GM18499 (cell line): ENCODE data around the gene SGMS1.
"Not testable (repeated sequence)": the region's sequence is repeated elsewhere in the genome, so short reads cannot be mapped to it uniquely, and the experiment has no call there.

ENCODE experiments used
- ATAC-seq: cut with Tn5 transposase; IDR thresholded peaks from one replicate; pipeline ENCODE4 v1.9.1; 2021; ENCODE audit warnings: moderate number of reproducible peaks; ENCODE audit not compliant: insufficient read depth, unreplicated experiment

The SGMS1 gene

DNA sequence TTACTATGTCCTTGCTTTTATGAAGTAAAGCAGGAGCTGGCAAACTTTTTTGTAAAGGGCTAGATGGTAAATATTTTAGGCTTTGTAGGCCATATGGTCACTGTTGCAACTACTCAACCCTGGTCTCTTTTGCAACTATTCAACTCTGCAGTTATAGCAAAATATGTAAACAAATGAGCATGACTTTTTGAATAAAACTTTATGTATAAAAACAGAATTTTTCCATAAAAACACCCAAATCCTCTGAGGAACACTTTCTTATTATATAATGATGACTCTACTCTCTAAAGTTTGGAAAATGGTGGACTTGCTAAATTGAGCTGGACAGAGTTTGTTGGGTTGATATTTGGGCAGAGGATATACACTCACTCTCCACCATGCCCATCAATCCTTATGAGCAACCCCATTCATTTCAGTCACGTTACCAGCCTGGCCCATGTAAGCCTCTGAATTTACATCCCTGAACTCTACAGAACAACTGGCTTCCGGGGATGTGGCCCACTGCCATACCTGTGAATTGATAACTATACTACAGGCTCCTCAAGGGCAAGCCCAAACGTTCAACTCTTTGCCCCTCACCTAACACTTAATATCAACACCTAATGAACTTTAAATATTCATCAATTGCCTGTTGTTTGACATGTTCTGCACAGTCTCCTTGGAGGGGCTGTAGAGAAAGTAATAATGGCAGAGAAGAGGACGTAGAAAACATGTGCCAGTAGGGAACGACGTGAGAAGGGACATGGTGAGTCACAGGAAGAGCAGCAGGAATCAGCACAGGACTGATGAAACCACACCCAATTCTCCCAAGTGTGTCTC lies 37.6 kb downstream of the SGMS1 start:
- no peak for ATAC-seq

DNA sequence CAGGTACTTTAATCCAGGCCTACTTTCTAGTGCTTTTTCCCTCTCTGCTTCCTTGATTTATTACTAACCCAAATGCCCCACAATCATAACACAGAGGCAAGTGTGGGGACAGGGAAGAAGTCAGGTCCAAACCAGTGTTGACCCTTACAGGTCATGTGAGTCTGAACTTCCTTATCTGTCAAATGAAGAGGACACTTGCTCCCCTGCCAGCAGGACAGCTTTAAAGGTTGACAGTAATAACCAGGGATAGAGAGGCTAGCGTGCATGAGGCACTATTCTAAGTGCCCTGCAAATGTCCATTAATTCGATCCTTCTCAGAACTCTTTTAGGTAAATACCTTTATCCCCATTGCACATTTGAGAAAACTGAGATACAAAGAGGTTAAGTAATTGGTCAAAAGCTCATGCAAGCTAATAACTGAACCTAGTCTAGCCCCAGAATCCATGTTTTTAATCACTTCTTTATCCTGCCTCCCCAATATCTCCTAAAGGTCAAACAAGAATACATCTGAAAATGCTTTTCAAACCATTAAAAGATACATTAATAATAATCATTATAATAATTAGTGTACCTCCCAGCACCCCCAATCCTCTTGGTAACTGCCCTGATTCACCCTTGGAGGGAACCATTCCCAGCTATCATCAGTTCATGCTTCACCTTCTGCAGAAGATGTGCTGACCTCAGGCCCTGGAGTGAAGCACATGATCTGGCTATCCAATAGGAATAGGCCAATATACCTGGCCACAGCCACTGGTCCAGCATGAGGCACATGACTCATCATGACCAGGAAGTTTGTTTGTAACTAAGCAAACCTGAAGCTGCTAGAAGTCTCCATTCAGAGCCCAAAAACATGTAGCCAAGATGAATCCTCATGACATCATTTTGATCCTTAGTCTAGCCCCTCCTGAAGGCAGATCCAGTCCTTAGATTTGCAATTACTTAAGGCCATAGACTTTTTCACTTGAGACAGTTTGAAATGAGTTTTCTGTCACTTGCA lies 40.7 kb downstream of the SGMS1 start:
- ATAC-seq, result no peak

DNA sequence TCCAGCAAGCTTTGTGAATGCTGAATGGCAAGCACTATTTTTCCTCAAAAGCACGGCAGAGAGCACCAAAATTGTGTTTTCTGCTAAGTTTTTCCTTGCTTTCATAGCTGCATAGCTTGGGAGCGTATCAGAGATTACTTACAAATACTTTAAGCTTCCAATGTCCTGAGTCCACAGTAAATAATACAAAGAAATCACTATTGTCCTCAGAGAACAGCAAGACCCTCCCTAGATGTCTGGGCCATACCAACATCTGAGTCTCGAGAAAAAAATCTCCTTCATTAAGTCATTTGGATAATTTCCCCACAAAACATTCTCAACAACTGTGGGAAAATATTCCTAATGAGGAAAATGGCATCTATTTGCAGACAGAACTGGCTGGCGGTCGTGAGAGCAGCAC lies 41.7 kb downstream of the SGMS1 start:
- no peak for ATAC-seq

DNA sequence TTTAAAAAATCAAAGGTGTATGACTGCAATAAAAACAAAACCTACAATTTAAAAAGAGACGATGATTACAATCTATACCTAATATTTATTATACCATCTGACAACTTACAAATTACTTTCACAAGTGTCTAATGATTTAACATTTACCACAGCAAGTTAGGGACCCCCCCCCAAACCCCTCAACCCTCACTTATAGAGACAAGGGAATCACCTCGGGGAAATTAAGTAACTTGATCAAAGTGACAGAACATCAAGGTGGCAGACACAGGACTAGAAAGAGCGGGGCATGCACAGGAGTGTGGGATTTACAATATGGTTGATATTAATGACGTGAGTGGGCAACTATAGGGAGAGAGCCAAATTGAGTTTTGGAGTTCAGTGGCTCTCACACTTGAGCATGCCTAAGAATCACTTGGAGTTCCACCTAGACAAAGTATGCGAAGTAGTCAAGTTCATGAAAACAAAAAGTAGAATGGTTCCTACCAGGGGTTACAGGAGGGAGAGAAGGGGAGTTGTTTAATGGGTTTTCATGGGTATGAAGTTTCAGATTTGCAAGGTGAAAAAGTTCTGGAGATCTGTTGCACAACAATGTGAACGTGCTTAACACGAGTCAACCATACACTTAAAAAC lies 43.4 kb downstream of the SGMS1 start:
- no peak for ATAC-seq

DNA sequence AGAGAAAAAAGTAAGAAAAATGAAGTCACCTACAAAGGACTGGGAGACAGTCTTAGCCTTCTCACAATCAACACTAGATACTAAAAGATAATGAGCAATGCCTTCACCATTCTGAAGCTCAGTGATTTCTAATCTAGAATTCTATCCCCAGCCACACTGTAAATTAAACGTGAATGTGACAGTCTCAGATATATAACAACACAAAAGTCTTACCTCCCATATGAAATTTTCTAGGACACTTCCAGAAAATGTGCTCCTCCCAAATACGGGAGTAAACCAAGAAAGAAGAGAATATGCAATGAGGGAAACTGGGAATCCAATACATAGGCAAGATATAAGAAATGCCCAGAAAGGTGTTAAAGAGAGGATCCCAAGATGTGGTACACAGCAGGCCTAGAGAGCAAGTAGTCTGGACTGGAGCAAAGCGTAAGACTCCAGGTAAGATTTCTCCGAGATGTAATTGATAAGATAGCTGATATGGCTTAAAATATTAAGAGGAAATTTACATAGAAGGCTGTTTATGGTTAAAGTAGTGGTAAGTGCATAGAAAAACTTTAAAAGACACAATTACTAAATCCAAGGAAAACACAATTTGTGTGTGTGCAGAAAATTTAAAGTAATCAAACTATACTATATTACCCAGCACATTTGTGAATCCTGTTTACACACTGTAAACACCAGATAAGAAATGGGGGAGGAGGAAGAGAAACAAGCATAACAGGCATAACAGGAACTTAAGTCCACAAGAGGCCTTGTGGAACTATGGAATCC lies 44.1 kb downstream of the SGMS1 start:
- ATAC-seq, result no peak

DNA sequence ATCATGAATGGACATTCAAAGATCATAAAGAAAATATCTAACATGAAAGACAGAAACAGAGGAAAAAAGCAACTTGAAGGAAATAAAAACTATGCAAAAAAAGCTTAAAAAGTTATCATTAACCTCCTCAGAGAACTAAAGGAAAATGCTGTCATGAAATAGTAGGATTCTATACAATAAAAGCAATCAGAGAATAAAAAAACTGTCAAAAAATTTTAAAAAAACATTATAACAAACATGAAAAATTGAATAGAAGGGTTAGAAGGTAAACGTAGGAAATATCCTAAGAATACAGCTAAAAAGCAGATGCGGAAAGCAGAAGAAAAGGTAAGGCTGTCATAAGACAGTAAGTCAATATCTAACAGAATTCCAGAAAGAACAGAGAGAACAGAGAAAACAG lies 44.8 kb downstream of the SGMS1 start:
- no peak for ATAC-seq

DNA sequence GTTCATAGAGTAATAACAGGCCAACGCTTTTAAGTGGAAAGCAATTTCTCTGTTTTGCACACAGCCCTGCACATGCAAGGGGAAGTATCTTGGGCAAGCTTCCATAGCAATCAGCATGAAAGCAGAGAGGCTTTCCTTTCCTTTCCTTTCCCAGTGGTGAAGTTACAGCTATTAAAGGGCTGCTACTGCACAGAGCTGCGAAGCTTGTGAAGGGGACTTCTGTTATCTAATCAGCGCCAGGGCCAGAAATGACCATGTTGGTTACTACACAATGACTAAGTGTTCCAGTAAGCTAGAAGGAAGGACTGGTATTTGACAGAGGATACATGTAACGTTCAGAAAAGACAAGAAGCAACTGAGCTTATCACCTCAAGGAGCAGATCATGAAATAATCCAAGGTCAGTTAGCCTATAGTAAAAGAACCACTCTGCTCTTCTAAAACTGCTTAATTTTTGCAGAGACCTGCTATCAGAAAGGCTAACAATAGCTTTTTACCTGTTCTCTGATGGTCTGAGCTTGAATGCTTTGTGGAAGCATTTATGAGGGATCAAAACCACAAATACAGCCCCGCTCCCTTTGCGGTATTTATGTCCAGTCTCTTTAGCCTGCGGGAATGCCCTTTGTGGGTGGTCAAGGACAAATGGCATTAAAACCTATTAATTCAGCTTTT lies 45.9 kb downstream of the SGMS1 start:
- peak; percentile 47 for ATAC-seq

DNA sequence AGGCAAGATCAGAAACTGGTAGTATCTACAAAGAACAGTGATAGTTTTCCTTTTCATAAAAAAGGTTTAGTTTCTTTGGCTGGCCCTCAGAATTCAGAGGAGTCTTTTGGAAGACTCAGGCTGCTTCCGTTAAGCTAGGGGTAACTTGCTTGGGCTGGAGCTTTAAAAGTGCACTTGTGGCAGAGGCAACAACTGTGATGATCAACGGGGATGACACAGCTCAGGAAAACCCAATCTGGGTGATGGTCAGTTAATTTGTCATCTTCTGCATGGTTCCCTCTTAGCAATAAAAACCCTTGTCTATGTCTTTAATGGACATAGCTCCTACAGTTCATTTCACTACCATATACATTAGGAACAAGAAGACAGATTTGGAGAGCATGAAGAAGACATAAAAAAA lies 46.7 kb downstream of the SGMS1 start:
- no peak for ATAC-seq

DNA sequence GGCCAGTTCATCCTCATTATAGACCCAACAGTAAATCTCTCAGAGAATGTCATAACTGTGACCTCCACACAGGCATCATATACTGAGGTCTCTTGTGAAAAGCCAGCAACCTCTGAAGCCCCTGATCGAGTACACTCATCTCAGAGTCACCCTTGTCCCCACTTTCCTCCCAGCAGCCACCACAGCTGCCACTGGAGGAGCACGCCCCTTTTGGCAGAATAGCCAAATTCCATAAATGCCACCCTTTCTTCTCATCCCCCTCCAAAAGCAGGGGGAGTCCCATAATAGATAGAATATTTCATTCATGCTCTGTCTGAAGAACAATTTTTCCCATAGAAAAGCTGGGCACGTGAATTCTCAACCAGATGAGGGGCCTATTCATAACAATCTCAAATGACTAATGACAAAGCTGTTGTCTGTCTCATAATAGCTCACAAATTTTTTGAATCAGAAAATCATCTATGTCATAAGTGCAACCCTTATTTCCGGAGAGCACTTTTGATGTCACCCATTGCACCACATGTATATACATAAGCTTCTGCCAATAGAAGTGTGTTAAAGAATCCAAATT lies 47.4 kb downstream of the SGMS1 start:
- no peak for ATAC-seq

DNA sequence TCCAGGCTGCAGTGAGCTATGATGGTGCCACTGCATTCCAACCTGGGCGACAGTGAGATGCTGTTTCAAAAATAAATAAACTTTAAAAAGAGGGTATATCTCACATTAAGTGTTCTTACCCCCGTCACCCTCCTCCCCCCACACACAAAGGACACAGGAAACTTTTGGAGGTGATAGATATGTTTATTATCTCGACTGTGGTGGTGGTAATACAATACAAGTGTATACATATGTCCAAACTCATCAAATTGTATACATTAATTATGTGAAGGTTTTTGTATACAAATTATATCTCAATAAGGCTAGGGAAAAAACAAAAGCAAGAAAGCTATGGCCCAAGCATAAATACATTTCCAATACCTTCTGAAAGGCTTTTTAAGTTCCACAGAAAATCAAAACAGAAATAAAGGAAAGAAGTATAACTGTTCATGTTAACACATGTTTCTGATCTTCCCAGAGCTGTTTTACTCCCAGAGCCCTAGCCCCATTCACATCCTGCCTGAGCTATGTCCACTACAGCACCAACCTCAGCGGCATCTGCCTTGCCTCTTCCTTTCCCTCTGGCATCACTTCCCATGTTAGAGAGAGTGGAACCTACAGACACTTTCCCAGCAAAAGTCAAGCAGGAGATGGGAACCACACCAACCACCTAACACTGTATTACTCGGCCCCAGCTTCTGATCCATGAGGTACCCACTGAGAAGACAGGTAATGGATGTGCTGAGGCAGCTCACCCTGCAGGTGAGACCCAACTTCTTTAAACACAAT lies 48.1 kb downstream of the SGMS1 start:
- no peak for ATAC-seq

DNA sequence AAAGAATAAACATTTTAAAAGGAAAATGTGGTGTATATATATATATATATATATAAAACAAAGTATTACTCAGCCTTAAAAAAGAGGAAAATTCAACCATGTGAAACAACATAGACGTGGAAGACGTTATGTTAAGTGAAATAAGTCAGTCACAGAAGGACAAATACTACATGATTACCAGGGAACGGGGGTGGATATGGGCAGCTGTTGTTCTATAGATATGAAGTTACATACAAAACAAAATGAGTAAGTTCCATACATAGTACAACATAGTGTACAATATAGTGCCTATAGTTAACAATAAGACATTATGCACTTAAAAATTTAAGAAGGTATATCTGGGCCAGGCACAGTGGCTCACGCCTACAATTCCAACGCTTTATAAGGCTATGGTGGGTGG lies 48.8 kb downstream of the SGMS1 start:
- no peak for ATAC-seq

DNA sequence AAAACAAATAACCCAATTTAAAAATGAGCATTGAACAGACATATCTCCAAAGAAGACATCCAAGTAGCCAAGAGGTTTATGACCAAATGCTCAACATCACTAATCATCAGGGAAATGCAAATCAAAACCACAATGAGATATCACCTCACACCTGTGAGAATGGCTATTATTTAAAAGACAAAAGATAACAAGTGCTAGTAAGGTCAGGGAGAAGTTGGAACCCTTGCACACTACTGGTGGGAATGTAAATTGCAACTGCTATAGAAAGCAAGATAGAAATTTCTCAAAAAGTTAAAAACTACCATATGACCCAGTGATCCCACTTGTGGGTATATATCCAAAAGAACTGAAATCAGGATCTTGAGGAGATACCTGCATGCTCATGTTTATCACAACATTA lies 49.5 kb downstream of the SGMS1 start:
- no peak for ATAC-seq

DNA sequence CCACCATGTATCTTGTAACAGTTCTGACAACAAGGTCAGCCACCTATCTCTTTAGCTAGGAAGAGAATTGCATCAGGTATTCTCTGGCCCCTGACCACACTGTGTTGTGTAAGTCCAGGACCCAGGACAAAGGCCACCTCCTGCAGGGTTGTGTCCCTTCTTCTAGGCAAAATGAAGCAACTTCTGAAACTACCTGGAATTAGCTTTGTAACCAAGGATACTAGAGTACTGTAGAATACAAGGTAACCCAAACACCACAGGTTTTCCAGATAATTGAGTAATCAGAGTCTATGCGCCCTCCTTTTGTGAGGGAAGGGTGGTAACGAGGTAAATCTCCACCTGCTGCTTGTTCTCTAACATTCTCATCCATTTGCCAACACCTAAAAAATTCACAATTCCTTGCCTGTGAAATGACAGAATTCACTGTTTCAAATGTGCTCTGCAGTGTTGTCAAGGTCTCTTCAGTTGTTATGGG lies 51.7 kb downstream of the SGMS1 start:
- ATAC-seq, result no peak

DNA sequence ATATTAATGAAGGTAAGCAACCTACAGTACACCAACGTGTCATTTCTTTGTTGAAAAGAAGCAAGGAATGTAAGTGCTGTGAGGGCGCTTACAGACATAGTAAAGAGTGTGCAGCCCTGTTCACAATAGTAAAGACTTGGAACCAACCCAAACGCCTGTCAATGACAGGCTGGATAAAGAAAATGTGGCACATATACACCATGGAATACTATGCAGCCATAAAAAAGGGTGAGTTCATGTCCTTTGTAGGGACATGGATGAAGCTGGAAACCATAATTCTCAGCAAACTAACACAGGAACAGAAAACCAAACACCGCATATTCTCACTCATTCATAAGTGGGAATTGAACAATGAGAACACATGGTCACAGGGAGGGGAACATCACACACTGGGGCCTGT lies 55.0 kb downstream of the SGMS1 start:
- not testable (repeated sequence) for ATAC-seq

DNA sequence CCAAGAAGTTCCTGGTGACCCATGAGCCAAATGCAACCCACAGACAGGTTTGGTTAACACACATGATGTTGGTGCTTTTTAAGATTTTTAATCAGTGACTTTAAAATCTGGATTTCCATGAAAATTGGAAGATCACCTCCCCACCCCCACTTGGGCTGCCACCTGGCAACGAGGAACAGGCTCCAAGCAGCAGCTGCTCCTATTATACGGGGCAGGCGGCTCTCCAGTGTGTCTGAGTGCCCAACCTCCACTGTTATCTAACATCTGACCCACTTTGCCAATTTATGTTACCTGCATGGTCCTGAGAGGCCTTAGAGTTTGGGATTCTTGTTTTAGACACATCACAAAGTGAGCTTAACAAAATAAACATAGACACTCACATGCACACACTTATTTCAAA lies 56.4 kb downstream of the SGMS1 start:
- ATAC-seq, result no peak

DNA sequence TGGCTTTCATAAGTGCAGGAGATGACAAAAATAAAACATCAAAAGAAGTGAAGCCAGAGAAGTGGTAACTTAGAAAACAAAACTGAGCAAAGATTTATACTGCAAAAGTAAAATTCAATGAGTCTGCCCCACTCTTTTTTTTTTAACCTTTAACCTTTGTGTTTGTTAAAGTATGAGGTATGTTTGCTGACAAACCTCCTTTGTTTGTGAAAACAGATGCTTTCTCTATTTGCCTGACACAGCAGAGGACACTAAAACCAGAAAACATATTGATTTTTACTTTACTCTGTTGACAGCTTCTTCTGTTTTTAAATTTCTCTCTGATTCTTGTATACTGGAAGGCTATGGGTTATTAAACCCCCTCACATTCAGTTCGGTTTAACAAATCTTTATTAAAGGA lies 57.6 kb downstream of the SGMS1 start:
- ATAC-seq, result no peak

DNA sequence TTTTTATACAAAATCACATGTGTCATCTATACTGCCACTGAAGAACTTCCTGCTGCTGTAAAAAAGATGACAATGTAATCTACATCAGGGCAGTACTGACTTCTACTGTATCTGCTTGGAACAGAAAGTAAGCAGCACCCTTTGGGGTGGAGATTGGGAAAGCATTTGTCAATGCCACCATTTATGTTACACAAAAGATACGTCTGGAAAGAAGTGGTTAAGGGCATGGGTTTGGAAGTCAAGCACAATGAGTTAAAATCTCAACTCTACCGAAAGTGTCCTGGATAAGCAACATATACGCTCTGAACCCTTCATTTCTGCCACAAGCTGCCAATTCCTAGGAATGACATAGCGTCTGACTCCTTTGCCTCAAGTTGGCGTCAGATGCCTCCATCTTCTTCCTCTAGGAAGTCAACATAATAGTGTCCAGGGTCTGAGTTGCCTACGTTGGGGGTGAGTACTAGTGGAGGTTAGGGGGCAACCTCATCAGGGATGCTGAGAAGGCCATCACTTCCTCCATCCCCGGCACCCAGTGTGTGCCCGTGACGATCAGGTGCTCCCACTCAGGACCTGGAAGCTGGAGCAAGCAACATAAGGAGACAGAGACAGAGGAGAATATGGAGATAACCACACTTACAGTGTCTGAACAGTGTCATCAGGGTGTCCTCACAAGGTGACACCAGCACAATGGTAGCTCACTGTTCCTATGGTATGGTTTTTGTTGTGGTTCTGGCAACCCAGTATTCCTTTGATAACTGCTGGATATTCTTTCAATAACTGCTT lies 58.3 kb downstream of the SGMS1 start:
- no peak for ATAC-seq

DNA sequence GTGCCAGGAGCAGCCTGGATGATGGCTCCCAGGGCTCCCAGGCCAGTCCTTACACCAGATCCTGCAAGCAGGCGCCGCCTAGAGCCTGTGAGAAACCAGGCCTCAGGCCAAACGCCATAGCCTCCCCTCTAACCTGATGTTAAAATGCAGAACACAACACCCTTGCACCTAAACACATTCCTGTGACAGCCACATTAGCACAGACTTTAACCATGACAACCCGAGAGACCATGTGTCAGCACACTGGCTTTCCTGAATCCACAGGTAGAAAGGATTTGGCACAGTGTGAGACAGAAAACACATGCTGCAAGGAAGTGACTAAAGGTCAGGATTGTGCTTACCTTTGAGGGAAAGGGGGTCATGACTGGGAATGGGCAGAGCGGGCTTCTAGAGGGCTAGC lies 59.9 kb downstream of the SGMS1 start:
- no peak for ATAC-seq
